Activated T-helper 1 cell treated with anti-CD3 and anti-CD28 coated beads, Interleukin-12 subunit alpha, Interleukin-12 subunit beta, Interleukin-2, Interleukin-4 antibody, amounts not matched to agents 30 ng/mL and 10 ng/mL and 1 ng/mL, durations not matched to agents 14 hours and 24 hours and 36 hours (primary cell): ENCODE measurements around the gene HACD2. TPM values are rescaled to one million over a fixed set of nuclear protein-coding genes. Genes with fewer than 3 reads are reported as not detected.

ENCODE experiments used
- DNase-seq: peaks from one replicate; pipeline ENCODE4 v3.0.0; 2021; ENCODE audit warnings: low spot score
- H3K27ac Mint-ChIP-seq: one replicate; pipeline ENCODE4 v1.8.0; 2021; ENCODE audit warnings: mild to moderate bottlenecking, mixed read lengths
- H3K27me3 Mint-ChIP-seq: one replicate; pipeline ENCODE4 v1.8.0; 2022; ENCODE audit warnings: mild to moderate bottlenecking, moderate library complexity, mixed read lengths; ENCODE audit not compliant: insufficient read depth
- H3K36me3 Mint-ChIP-seq: one replicate; pipeline ENCODE4 v1.8.0; 2021; ENCODE audit warnings: low read depth, mixed read lengths
- H3K4me1 Mint-ChIP-seq: one replicate; pipeline ENCODE4 v1.8.0; 2021; ENCODE audit warnings: low read depth, mixed read lengths
- H3K4me3 Mint-ChIP-seq: one replicate; pipeline ENCODE4 v1.8.0; 2021; ENCODE audit warnings: mild to moderate bottlenecking, moderate library complexity, mixed read lengths
- H3K9me3 Mint-ChIP-seq: one replicate; pipeline ENCODE4 v1.8.0; 2021; ENCODE audit warnings: mixed read lengths
- intact Hi-C: fragments of 100-400 bp; cut with micrococcal nuclease; formaldehyde crosslinking; loops from one replicate; pipeline ENCODE4 v1.15.1; 2024
- total RNA-seq: library from RNA; stranded (reverse); gene quantifications from 2 replicates; pipeline ENCODE4 v1.2.3, GENCODE V29; 2022

The HACD2 gene
- total RNA-seq, 1 donor from 2014 or later = 31.5 TPM

- Mint-ChIP-seq H3K27ac (no peak overlapping the region), H3K9me3 (no peaks in the 10 kb centered on the region), H3K27me3 (no peaks in the 10 kb centered on the region), H3K4me1 (peaks cover 28% of the 10 kb centered on the region), H3K4me3 (no peak overlapping the region), H3K36me3 (peaks cover 15% of the 10 kb centered on the region)
- no peak for DNase-seq
- intact Hi-C loops = no loop called here
These were observed 59.9 kb downstream of the HACD2 start for GRCh38 chr3:123524981-123525380.

GRCh38 chr3:123523023-123523412 lies 61.8 kb downstream of the HACD2 start:
- no peaks in the 10 kb centered on the region for H3K27me3 Mint-ChIP-seq
- no peaks in the 10 kb centered on the region for H3K9me3 Mint-ChIP-seq
- H3K4me3 Mint-ChIP-seq = no peak overlapping the region
- peaks cover 28% of the 10 kb centered on the region for H3K4me1 Mint-ChIP-seq
- DNase-seq = no peak
- no peak overlapping the region for H3K27ac Mint-ChIP-seq
- H3K36me3 Mint-ChIP-seq = peaks cover 15% of the 10 kb centered on the region
- intact Hi-C loops = no loop called here

- no peak for DNase-seq
- intact Hi-C loops = no loop called here
- H3K9me3 Mint-ChIP-seq = no peaks in the 10 kb centered on the region
- no peak overlapping the region for H3K27ac Mint-ChIP-seq
- peaks cover 28% of the 10 kb centered on the region for H3K4me1 Mint-ChIP-seq
- H3K4me3 Mint-ChIP-seq = no peak overlapping the region
- H3K36me3 Mint-ChIP-seq = peaks cover 12% of the 10 kb centered on the region
- H3K27me3 Mint-ChIP-seq = no peaks in the 10 kb centered on the region
These were observed 62.4 kb downstream of the HACD2 start for GRCh38 chr3:123522320-123523022.

- no peak overlapping the region for H3K27ac Mint-ChIP-seq
- H3K4me1 Mint-ChIP-seq = peaks cover 19% of the 10 kb centered on the region
- intact Hi-C loops = no loop called here
- H3K36me3 Mint-ChIP-seq = peaks cover 8% of the 10 kb centered on the region
- no peaks in the 10 kb centered on the region for H3K27me3 Mint-ChIP-seq
- no peak overlapping the region for H3K4me3 Mint-ChIP-seq
- H3K9me3 Mint-ChIP-seq = no peaks in the 10 kb centered on the region
- DNase-seq = no peak
These were observed 63.5 kb downstream of the HACD2 start for GRCh38 chr3:123521179-123521969.

- H3K9me3 Mint-ChIP-seq = no peaks in the 10 kb centered on the region
- H3K4me3 Mint-ChIP-seq = no peak overlapping the region
- no peak overlapping the region for H3K27ac Mint-ChIP-seq
- intact Hi-C loops = no loop called here
- peaks cover 19% of the 10 kb centered on the region for H3K4me1 Mint-ChIP-seq
- H3K36me3 Mint-ChIP-seq = peaks cover 5% of the 10 kb centered on the region
- no peak for DNase-seq
- H3K27me3 Mint-ChIP-seq = no peaks in the 10 kb centered on the region
These were observed 64.2 kb downstream of the HACD2 start for GRCh38 chr3:123520656-123521055.

- intact Hi-C loops = no loop called here
- Mint-ChIP-seq H3K9me3 (no peaks in the 10 kb centered on the region), H3K4me3 (no peak overlapping the region), H3K27ac (no peak overlapping the region), H3K4me1 (peaks cover 14% of the 10 kb centered on the region), H3K36me3 (peaks cover 2% of the 10 kb centered on the region), H3K27me3 (no peaks in the 10 kb centered on the region)
- DNase-seq = no peak
These were observed 65.9 kb downstream of the HACD2 start for GRCh38 chr3:123518892-123519485.

GRCh38 chr3:123511726-123512125 lies 73.1 kb downstream of the HACD2 start:
- H3K9me3 Mint-ChIP-seq = no peaks in the 10 kb centered on the region
- no peak overlapping the region for H3K4me3 Mint-ChIP-seq
- DNase-seq = no peak
- H3K36me3 Mint-ChIP-seq = no peaks in the 10 kb centered on the region
- intact Hi-C loops = no loop called here
- H3K27me3 Mint-ChIP-seq = no peaks in the 10 kb centered on the region
- H3K27ac Mint-ChIP-seq = no peak overlapping the region
- no peaks in the 10 kb centered on the region for H3K4me1 Mint-ChIP-seq

GRCh38 chr3:123511084-123511483 lies 73.8 kb downstream of the HACD2 start:
- intact Hi-C loops = no loop called here
- H3K4me1 Mint-ChIP-seq = no peaks in the 10 kb centered on the region
- H3K27me3 Mint-ChIP-seq = no peaks in the 10 kb centered on the region
- H3K9me3 Mint-ChIP-seq = no peaks in the 10 kb centered on the region
- H3K4me3 Mint-ChIP-seq = no peak overlapping the region
- H3K27ac Mint-ChIP-seq = no peak overlapping the region
- no peaks in the 10 kb centered on the region for H3K36me3 Mint-ChIP-seq
- no peak for DNase-seq

GRCh38 chr3:123508178-123508577 lies 76.7 kb downstream of the HACD2 start:
- H3K27ac Mint-ChIP-seq = no peak overlapping the region

GRCh38 chr3:123505820-123506219 lies 79.0 kb downstream of the HACD2 start:
- intact Hi-C loops = no loop called here
- Mint-ChIP-seq H3K9me3 (no peaks in the 10 kb centered on the region), H3K36me3 (no peaks in the 10 kb centered on the region), H3K27ac (no peak overlapping the region), H3K27me3 (no peaks in the 10 kb centered on the region), H3K4me1 (no peaks in the 10 kb centered on the region), H3K4me3 (no peak overlapping the region)
- no peak for DNase-seq

More at GRCh38 chr3:123508178-123508577, 76.7 kb downstream of the HACD2 start:
- Mint-ChIP-seq H3K36me3 (no peaks in the 10 kb centered on the region), H3K4me1 (no peaks in the 10 kb centered on the region), H3K9me3 (no peaks in the 10 kb centered on the region), H3K4me3 (no peak overlapping the region), H3K27me3 (no peaks in the 10 kb centered on the region)
- intact Hi-C loops = no loop called here
- DNase-seq = no peak

- Mint-ChIP-seq H3K27ac (no peak overlapping the region), H3K9me3 (no peaks in the 10 kb centered on the region), H3K27me3 (no peaks in the 10 kb centered on the region), H3K4me1 (no peaks in the 10 kb centered on the region), H3K4me3 (no peak overlapping the region), H3K36me3 (no peaks in the 10 kb centered on the region)
- no peak for DNase-seq
- intact Hi-C loops = no loop called here
These were observed 81.7 kb downstream of the HACD2 start for GRCh38 chr3:123503203-123503602.

GRCh38 chr3:123499322-123499721 lies 85.5 kb downstream of the HACD2 start:
- intact Hi-C loops = no loop called here
- no peaks in the 10 kb centered on the region for H3K9me3 Mint-ChIP-seq
- H3K4me1 Mint-ChIP-seq = no peaks in the 10 kb centered on the region
- DNase-seq = no peak
- no peaks in the 10 kb centered on the region for H3K27me3 Mint-ChIP-seq
- peaks cover 5% of the 10 kb centered on the region for H3K36me3 Mint-ChIP-seq
- H3K27ac Mint-ChIP-seq = no peak overlapping the region
- no peak overlapping the region for H3K4me3 Mint-ChIP-seq

- intact Hi-C loops = no loop called here
- Mint-ChIP-seq H3K27ac (no peak overlapping the region), H3K4me3 (no peak overlapping the region), H3K4me1 (no peaks in the 10 kb centered on the region), H3K27me3 (no peaks in the 10 kb centered on the region), H3K36me3 (peaks cover 5% of the 10 kb centered on the region), H3K9me3 (no peaks in the 10 kb centered on the region)
- DNase-seq = no peak
These were observed 86.1 kb downstream of the HACD2 start for GRCh38 chr3:123498761-123499160.
